GM18511 (cell line): Measurements from ENCODE around the gene SNX7.
A peak's percentile ranks its signal among the peaks of the same experiment; 100 is the strongest.

ENCODE experiments used
- ATAC-seq: cut with Tn5 transposase; IDR thresholded peaks from one replicate; pipeline ENCODE4 v1.9.1; 2021; ENCODE audit warnings: mild to moderate bottlenecking, moderate library complexity; ENCODE audit not compliant: unreplicated experiment

The SNX7 gene

DNA sequence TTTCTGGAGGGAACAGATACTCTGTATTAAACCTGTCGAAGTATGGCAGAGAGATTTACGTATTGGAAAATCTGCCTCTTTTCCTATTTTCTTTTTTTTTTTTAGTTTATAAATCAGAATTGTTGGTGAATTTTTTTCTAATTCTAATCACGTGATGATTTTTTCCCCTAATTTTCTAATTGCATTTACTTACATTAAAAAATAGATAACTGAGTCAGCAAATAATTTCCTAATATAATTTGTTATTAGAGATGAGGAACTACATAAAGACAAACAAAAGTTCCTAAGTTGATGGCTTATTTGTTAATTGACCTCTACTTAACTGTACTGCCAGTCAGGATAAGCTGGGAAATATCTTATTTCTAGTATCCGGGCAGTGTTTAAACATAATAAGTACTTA is 34.6 kb downstream of the SNX7 start:
- ATAC-seq, result no peak

DNA sequence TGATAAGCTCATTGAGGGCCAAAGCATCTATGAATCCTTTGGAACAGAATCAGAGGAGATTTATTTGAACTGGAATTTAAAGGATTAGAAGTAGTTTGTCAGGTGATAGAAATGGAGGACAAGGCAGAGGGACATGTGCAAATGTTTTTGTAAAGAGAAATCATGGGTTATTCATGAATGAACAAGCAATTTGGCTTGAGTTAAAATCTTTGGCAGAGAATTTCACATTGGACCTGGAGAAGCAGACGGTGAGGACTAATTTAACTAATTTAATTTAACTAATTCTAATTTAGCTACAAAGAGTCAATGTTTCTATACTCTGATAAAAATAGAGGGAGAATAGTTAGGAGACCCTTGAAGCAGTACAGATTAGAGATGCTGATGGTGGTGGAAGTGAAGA is 36.3 kb downstream of the SNX7 start:
- ATAC-seq, result no peak

DNA sequence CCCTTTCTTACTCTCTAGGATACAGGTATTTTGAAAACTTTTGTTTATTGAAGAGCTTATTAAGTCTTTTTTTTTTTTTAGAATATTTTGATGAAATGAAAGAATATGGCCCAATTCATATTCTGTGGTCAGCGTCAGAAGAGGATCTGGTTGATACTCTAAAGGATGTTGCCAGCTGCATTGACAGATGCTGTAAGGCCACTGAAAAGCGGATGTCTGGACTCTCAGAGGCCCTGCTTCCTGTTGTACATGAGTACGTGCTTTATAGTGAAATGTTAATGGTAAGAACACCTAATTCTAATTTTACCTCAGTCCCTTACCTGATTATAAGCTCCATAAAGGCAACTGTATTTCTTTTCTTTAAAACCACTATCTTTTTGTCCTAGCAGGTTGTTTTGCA is 37.1 kb downstream of the SNX7 start:
- peak; percentile 74 for ATAC-seq

DNA sequence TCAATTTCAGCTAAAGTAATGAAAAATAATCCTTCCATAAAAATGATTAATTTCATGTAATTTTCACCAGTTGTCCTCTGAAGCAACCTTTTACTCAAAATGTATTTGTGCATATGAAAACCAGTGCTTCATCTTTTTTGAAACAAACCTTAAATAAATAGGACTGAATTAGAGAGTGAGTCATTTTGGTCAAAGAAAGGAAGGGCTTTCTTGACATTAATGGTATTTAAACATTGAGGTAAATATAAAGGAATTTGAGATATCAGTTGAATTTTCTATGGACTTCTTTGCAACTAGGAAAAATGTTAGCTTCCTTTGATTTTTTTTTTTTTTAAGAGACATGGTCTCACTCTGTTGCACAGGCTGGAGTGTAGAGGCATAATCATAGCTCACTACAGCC is 38.7 kb downstream of the SNX7 start:
- no peak for ATAC-seq

DNA sequence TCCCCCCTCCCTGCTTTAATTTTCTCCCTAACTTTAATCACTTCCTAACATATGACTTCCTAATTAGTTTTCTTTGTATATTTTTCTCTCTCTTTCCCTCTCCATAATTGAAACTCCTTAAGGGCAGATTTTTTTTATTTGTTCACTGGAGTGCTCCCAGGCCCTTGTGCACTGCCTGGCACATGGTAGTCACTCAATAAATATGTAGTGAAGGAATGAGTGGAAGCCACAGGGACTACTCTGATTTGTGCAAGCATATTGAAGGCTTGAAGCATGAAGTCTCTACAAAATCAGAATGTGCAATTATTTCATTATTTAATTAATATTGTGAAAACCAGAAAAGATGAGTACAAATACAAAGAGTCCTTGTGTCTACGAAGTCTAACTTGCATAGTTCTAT is 41.5 kb downstream of the SNX7 start:
- no peak for ATAC-seq

DNA sequence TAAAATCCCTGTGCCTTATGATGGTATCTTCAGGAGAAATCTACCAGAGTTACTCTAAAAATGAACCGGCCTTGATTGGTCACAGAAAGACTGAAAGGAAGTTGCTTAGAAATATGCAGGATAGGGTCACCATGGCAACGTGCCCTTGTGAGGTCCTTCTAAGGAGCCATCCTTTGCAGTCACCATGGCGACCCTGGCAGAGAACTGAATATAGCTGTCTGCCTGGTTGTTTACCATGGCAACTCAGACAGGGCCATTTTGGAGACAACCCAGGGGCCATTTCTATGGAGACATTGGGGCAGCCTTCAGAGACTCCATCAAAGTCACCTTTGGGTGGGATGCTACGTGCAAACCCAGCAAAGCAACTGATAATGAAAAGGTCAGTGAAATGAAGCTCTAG is 43.0 kb downstream of the SNX7 start:
- no peak for ATAC-seq

DNA sequence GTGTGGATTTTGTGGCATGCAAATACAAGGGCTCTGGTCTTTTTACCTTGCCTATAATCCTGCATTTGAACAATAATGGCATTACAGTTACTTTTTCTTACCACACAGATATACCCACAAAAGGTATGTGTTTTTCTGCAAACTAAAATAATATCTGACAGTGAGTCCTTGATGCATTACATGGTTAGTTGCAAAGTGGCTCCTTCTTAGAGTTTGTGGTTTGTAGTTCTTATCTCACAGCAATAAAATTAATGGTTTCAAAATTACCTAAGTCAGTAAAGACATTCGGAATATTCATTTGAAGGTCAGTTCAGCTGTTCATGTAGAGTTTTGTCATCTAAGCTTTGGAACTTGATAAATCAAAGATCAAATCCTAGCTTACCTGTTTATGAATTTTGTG is 43.5 kb downstream of the SNX7 start:
- ATAC-seq, result no peak

DNA sequence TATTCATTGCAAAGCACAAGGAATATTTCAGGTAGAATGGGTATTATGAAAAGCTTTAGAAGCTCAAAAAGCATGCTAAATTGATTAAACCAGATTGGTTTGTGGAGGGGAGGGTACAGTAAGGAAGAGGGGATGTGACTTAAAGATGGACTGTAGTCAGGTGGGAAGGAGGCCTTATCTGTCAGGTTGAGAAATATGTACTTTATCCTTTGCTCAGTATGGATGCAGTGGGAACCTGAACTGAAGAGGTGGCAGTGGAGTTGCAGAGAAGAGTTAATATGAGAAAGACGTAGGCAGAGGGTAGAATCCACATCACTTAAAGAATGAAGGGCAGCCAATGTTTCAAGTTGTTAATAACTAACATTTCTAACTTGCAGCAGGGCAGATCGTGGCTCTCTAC is 44.1 kb downstream of the SNX7 start:
- no peak for ATAC-seq

DNA sequence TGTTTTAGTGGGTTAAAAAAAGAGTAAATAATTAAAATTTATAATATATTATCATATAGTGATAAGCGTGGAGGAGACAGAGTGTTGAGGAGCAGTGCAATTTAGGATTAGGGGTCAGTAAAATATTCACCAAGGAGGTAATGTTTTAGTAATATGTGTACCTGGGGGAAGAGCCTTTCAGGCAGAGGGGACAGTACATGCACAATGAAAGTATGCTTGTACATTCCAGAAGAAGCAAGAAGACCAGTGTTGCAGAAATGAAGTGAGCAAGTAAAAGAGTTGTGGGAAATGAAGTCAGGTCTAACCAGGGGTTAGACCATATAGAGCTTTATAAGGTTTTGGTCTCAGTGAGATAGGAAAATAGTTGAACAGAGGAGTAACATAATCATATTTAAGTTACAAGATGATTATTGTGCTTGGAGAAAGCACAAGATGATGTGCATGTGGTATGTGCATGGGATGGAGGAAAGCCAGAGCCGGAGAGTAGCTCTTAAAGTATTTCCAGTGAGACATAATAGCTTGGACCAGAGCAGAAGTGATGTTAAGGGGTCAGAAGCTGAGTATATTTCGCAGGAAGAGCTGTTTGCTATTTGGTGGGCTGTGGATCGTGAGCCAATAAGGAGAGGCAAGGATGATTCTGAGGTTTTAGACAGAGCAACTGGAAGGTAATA is 44.8 kb downstream of the SNX7 start:
- no peak for ATAC-seq

DNA sequence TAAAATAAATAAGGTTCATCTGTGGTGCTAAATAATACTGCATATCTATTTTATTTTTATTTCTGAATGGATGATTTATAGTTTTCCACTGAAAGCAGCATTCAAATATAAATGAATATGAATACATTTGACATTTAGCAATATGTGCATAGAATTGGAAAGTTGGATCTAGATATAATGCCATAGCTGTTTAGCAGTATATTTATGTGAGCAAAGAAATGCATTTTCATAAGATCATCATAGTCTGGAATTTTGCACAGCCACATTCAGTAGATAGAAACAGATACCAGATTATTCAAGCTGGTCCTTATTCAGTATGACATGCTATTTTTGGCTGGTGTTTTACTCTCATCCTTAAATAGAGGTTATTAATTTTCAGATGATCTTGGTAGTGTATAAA is 46.0 kb downstream of the SNX7 start:
- no peak for ATAC-seq

DNA sequence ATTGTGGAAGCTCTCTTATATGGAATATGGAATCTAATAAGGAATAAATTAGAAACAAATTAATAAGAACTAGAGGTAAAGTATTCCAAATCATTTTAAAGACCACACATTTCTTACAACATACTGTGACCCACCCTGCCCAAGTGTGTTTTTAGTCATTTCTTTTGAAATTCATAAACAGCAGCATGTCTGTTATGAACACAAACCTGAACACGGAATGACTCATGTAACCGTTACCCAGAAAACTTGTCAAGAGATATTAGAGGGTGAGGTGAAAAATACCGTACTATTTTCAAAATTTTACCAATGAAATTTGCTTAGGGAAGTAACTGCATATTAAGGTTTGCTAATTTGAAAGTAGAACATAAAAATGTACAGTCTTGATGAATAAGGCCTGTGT is 48.4 kb downstream of the SNX7 start:
- ATAC-seq, result no peak

DNA sequence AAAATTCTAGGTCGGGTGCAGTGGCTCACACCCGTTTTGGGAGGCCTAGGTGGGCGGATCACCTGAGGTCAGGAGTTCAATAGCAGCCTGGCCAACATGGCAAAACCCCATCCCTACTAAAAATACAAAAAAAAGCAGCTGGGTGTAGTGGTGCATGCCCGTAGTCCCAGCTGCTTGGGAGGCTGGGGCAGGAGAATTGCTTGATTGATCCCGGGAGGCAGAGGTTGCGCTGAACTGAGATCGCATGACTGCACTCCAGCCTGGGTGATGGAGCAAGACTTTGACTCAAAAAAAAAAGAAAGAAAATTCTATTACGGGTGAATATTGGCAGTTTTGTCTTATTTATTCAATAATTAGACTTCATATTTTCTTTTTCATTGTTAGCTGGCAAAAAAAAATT is 62.1 kb downstream of the SNX7 start:
- ATAC-seq, result no peak

DNA sequence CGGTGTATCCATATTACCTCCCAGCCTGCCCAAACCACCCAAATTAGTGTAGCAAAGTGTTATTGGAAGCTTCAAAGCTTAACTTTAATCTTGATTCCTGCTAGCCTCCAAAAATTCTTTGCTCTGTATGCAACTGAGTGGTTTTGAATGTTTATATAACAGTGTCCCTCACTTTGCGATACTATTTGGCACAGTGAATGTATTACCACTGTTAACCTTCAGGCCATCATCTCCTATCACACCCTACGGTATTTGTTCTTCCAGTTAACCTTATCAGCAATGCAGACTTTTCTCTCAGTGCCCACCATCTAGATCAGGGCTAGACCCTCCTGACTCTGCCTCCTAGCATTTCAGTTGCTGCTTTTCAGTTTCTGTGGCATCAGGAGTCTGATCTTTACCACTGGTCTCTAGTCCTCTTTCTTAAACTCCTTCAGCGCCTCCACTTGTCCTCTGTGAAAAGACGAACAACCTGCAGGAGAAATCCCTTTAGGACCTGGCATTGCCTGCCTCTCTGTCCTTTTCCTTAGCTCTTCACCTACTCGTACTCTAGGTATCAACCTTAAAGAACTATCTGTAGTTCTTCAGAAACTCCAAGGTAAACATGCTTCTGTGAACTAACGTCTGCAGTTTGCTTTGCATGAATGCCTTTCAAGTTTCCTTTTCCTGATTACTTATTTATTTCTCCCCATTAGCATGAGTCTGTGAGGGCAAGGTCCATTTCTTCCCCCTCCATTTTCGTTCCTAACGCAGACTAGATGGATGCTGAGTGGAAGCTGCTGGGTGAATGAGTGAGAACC is 71.7 kb downstream of the SNX7 start:
- peak; percentile 84 for ATAC-seq

DNA sequence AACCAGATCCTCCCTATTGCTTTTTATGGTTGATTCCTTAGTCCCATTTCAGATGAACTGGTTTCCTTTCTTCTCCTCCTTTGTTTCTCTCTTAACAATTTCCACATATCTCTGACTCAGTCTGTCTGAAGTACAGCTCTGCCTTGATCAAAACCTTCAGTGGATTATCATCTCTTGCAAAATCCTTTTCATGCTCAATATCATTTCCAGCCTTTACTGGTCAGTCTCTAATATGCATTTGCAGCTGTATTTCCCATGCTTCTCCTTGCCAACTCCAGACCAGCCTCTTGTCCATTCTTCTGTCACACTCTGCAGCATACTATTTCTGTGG is 72.2 kb downstream of the SNX7 start:
- ATAC-seq, result peak; percentile 18

DNA sequence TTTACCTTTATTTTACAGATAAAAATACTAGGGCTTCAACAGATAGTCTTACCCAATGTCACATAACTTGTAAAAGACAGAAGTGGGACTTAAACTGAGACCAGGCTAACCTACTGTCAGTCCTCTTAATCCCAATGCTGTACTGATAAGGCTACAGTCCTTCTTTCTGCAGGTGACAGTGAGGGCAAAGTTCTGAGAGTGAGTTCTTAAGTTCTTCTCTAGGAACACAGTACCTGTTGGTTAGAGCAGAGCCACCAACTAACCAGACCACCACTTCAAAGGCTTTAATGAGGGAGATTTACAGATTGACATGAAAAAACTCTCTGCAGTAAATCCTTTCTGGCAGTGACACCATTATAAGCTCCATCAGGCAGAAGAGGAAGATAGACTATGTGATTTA is 74.2 kb downstream of the SNX7 start:
- ATAC-seq, result no peak

DNA sequence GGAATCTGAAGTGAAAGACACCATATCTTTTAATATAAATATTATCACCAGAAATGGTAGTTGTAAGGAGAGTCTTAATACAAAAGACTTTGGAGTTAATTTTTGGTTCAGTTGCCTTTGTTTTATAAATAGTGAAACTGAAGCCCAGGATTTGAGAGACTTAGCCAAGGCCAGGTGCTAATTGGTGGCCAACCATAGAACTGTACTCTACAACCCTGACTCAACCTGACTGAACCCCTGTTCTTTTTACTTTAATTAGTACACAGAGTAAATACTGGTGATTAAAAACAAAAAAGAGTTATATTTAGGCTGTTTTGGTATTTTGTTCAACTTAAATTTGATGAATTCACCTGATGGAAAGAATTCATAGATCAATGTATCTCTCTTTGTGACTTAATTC is 76.3 kb downstream of the SNX7 start:
- no peak for ATAC-seq

DNA sequence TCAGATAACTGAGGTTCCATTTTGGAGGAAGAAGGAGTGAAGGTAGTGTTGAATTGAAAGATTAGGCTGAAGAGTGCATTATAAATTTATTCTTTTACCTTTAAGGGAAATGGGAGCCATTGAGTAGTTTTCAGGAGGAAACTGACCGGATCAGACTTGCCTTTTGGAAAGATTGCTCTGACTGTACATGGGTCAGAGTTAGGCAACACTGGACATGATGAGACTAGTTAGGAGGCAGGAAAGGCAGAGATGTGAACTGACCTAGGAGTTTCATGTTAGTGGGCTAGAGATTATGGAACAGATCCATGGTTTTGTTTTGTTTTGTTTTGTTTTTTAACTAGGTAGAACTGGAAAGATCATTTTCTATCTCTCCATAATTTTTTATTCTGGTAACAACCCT is 78.2 kb downstream of the SNX7 start:
- ATAC-seq, result no peak

DNA sequence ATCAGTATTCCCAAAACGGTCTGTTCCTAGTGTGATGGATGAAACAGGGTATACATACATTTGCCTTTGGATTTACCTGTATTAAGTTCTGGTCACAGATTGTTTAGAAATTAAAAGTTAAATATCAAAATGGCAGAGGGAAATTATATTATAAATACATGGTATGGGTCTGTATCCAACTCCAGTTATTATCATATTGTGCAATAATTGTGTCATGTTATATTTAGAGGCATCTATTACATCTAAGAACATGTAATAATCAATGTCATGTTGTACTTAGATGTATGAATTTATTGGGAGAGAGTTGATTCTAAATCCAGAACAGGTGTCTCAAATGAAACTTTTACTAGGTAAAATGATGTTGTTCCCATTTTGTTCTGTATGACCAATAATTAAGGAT is 79.6 kb downstream of the SNX7 start:
- ATAC-seq, result no peak

DNA sequence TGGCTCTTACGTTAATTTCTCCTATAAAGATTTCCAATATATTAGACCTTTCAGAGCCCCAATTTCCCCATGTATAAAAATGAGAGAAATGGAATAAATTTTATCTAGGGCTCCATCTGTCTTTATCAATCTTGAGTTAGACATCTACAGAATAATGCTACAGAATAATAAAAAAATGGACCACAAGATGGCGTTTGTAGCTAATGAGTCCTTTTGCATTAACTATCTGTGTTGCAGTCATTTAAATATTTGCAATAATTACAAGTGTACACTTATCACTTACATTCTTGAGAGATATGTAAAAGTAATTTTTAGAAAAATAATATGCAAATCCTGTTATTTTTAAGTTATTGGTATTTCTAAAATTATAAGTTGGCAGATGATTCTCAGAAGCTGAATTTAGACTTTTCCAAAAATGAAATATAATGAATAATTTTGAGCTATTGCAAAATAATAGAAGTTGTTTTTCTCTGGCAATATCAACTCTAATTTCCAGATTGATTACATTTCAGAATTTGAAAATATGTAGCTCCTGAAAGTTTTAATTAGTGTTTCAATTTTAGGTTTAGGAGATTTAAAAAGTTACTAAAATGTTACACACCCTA is 87.7 kb downstream of the SNX7 start:
- no peak for ATAC-seq

DNA sequence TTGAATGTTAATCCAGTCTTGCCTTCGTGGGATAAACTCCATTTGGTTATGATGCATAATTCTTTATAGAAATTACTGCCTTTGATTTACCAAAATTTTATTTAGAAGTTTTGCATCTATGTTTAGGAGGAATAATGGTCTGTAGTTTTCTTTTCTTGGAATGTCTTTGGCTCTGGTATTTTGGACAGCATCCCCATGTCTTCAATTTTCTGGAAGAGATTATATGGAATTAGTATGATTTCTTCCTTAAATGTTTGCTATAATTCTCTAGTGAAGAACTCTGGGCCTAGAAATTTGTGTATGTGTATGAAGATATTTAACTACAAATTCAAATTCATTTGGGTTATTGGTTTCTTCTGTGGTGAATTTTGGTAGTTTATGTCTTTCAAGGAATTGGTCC is 92.7 kb downstream of the SNX7 start:
- no peak for ATAC-seq

DNA sequence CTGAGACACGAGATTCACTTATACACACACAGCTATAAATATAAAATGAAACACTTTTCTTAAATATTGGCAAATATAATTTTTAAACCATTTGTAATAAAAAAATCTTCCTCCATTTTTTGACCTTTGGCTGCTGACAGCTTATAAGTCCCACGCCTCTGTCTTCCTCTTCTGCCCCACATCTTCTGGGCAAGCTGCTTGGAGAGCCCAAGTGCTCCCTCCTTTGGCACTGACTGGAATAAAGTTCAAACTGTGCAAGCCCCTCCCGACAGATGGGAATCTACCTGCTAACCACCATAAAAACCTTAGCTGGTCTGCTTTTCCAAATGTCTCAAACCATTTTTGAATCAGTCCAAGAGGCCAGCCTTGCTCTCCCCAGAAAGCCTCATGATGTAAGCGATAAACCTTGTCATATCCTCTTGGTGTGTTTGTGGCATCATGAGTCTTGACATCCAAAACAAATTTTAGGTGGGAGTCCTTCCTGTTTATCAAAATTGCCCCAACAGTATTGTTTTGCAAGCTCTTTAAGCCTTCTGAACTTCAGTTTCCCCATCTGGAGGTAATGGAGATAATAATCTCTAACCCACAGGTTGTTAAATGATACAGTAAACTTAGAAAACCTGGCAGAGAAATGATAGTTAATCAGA is 99.8 kb downstream of the SNX7 start:
- no peak for ATAC-seq
